ENCODE results near the gene C3orf18. TPM values are rescaled to one million over a fixed set of nuclear protein-coding genes. Genes with fewer than 3 reads are reported as not detected.

C3orf18 gene
- total and polyA plus RNA-seq, 2 experiments from 2014 or later = 2.9 to 5.6 TPM

DNA sequence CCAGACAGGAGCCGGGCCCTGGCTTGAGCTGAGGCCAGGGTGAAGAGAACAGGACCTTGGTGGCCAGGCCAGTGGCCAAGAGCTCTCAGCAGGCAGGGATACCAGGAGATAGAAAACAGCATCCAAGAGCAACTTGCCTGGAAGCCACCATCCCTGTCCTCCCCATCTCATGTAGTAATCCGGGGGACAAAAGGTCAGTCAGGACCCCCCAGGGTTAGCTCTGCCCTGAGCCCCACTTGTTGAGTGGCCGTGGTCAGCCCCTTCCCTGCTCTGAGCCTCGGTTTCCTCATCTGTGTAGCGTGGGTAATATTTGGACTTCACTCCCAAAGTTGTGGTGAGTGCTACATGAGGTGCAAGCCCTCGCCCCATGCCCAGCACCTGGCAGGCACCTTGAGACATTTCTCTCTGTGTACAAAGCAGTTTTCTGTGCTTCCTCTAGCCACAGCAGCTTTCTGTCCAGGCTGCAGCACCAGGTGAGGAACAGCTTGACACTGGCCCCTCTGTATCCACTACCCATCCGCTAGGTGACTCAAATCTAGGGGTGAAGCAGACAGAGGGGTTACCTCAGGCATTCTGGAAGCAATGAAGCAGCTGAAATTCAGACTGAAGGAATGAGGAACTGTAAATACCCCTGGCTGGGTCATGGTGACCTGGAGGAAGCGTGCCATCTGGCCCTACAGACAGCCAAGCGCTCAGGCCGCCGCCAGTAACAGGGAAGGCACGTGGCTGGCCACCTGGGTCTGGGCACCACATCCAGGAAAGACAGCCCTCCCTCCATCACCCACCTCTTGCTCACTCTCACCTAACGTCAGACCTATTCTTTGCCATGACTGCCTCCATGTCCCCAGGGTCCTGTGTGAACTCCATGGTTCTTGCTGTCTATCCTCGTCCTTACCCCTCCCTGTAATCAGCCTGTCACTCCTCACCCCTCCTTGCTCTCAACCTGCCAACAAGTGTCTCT lies 37.4 kb upstream of the C3orf18 start:
- H3K4me2 ChIP-seq = no peak overlapping the region
- H3K36me3 ChIP-seq (replicated peaks; ENCODE audit: insufficient read depth, low read depth) = no peaks in the 10 kb centered on the region
- peaks cover 7% of the 10 kb centered on the region for H3K79me2 ChIP-seq
- no peak for DNase-seq (ENCODE audit: low spot score)
- no peaks in the 10 kb centered on the region for H3K9me3 ChIP-seq (ENCODE audit: low read depth)
- H4K20me1 ChIP-seq (ENCODE audit: insufficient read depth, poor library complexity, severe bottlenecking) = no peaks in the 10 kb centered on the region
- H2AFZ ChIP-seq = no peak overlapping the region
- peaks cover 29% of the 10 kb centered on the region for H3K4me1 ChIP-seq (ENCODE audit: insufficient read depth)
- H3K9me2 ChIP-seq (replicated peaks; ENCODE audit: insufficient read depth) = no peaks in the 10 kb centered on the region
- no peak overlapping the region for H3K27ac ChIP-seq
- WGBS (ENCODE audit: low lambda C conversion rate, missing lambda C conversion rate) = 95% methylated on average over 14 of the region's 14 CpGs
- no peak overlapping the region for H3K4me3 ChIP-seq
- TF ChIP-seq EZH2phosphoT487 (IDR thresholded peaks at IDR 0.05; ENCODE audit: low read depth, severe bottlenecking, unreplicated experiment) = no peak
- no peak for TF ChIP-seq EZH2 (IDR thresholded peaks at IDR 0.05; ENCODE audit: borderline replicate concordance)
- TF ChIP-seq, protein P1, sequence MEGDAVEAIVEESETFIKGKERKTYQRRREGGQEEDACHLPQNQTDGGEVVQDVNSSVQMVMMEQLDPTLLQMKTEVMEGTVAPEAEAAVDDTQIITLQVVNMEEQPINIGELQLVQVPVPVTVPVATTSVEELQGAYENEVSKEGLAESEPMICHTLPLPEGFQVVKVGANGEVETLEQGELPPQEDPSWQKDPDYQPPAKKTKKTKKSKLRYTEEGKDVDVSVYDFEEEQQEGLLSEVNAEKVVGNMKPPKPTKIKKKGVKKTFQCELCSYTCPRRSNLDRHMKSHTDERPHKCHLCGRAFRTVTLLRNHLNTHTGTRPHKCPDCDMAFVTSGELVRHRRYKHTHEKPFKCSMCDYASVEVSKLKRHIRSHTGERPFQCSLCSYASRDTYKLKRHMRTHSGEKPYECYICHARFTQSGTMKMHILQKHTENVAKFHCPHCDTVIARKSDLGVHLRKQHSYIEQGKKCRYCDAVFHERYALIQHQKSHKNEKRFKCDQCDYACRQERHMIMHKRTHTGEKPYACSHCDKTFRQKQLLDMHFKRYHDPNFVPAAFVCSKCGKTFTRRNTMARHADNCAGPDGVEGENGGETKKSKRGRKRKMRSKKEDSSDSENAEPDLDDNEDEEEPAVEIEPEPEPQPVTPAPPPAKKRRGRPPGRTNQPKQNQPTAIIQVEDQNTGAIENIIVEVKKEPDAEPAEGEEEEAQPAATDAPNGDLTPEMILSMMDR (IDR thresholded peaks at IDR 0.05; ENCODE audit: poor library complexity) = no peak
- no peaks in the 10 kb centered on the region for H3K27me3 ChIP-seq

DNA sequence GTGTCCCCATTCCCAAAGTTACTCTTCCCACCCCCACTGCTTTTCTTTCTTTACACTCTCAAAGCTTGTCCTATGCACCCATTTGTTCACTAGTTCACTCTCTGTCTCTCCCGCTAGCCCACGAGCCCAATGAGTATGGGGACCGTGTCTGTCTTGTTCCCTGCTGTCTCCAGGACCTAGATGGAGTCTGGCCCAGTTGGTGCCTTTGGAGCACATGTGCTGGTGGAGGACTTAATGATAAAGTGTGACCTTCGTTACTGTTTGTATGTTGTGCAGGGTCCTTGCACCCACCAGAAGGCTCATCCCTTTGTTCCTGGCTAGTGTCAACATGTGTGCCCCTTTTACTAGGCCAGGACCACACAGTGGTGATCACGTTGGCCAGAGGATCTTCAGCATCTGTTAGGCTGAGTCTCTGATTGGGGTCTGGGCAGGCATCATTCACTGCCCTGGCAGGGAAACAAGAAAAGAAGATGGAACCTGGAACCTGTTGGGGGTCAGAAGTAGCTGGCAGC lies 36.6 kb upstream of the C3orf18 start:
- no peak overlapping the region for H3K4me3 ChIP-seq

DNA sequence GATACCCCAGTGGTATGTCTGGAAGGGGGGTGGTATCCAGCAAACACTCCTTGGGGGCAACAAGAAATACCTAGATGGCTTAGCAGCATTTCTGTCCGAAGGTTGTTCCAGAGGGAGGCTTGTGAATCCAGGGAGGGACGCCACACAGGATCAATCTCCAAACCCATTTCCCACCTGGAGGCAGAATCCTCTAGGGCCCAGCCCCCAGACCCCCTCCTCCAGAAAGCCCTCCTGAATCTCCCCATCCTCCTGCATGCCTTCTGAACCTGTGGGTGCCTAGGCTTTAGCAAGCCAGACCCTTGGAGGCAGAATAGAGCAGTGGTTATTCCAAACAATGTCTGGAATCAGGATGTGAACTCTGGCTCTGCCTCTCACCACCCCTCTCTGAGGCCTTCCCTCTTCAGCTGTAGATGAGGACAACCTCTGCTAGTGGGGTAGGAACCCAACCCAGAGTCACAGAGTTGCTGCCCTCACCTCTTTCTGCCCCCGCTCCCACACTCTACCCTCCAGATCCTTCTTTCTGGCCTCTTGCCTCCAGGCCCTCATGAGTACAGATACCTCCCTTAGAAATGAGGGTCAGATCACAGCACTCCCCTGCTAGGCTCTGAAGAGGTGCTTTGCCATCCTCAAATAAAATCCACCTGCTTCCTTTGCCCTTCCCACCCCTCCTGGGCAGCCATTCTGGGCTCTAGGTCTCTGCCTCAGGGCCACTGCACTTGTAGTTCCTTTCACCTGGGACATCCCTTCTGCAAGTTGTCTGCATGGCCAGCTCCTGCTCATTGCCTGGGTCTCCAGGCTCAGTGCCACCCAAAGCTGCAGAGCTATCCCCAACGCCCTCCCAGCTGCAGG lies 35.9 kb upstream of the C3orf18 start:
- peak overlapping the region; percentile 97 for H3K27ac ChIP-seq
- no peak for DNase-seq (ENCODE audit: low spot score)
- no peaks in the 10 kb centered on the region for H3K36me3 ChIP-seq (replicated peaks; ENCODE audit: insufficient read depth, low read depth)
- no peaks in the 10 kb centered on the region for H3K27me3 ChIP-seq
- no peaks in the 10 kb centered on the region for H4K20me1 ChIP-seq (ENCODE audit: insufficient read depth, poor library complexity, severe bottlenecking)
- TF ChIP-seq, protein P1 (IDR thresholded peaks at IDR 0.05; ENCODE audit: poor library complexity) = no peak
- TF ChIP-seq EZH2phosphoT487 (IDR thresholded peaks at IDR 0.05; ENCODE audit: low read depth, severe bottlenecking, unreplicated experiment) = no peak
- TF ChIP-seq EZH2 (IDR thresholded peaks at IDR 0.05; ENCODE audit: borderline replicate concordance) = no peak
- no peak overlapping the region for H3K4me2 ChIP-seq
- H3K4me1 ChIP-seq (ENCODE audit: insufficient read depth) = peaks cover 29% of the 10 kb centered on the region
- H3K4me3 ChIP-seq = no peak overlapping the region
- 72% methylated on average over 4 of the region's 4 CpGs for WGBS (ENCODE audit: low lambda C conversion rate, missing lambda C conversion rate)
- H3K79me2 ChIP-seq = no peaks in the 10 kb centered on the region
- no peaks in the 10 kb centered on the region for H3K9me2 ChIP-seq (replicated peaks; ENCODE audit: insufficient read depth)
- H2AFZ ChIP-seq = no peak overlapping the region
- H3K9me3 ChIP-seq (ENCODE audit: low read depth) = no peaks in the 10 kb centered on the region

More for the DNA sequence above, 36.6 kb upstream of the C3orf18 start:
- peaks cover 29% of the 10 kb centered on the region for H3K4me1 ChIP-seq (ENCODE audit: insufficient read depth)
- WGBS (ENCODE audit: low lambda C conversion rate, missing lambda C conversion rate) = 88% methylated on average over 5 of the region's 5 CpGs
- no peak overlapping the region for H2AFZ ChIP-seq
- H3K36me3 ChIP-seq (replicated peaks; ENCODE audit: insufficient read depth, low read depth) = no peaks in the 10 kb centered on the region
- no peaks in the 10 kb centered on the region for H3K9me2 ChIP-seq (replicated peaks; ENCODE audit: insufficient read depth)
- no peak overlapping the region for H3K27ac ChIP-seq
- H3K4me2 ChIP-seq = no peak overlapping the region
- DNase-seq (ENCODE audit: low spot score) = no peak
- H3K27me3 ChIP-seq = no peaks in the 10 kb centered on the region
- H3K9me3 ChIP-seq (ENCODE audit: low read depth) = no peaks in the 10 kb centered on the region
- no peaks in the 10 kb centered on the region for H3K79me2 ChIP-seq
- TF ChIP-seq, protein P1 (IDR thresholded peaks at IDR 0.05; ENCODE audit: poor library complexity) = no peak
- no peak for TF ChIP-seq EZH2phosphoT487 (IDR thresholded peaks at IDR 0.05; ENCODE audit: low read depth, severe bottlenecking, unreplicated experiment)
- no peak for TF ChIP-seq EZH2 (IDR thresholded peaks at IDR 0.05; ENCODE audit: borderline replicate concordance)
- no peaks in the 10 kb centered on the region for H4K20me1 ChIP-seq (ENCODE audit: insufficient read depth, poor library complexity, severe bottlenecking)
